Measurements from ENCODE around the gene MRPS6. TPM values are rescaled to one million over a fixed set of nuclear protein-coding genes. Genes with fewer than 3 reads are reported as not detected.

The MRPS6 gene
- total and polyA plus RNA-seq, 2 of the 13 experiments (the other 11 are each of a cell fraction or from before 2014, with no cell fraction given) = 14.2 to 26.9 TPM

DNA sequence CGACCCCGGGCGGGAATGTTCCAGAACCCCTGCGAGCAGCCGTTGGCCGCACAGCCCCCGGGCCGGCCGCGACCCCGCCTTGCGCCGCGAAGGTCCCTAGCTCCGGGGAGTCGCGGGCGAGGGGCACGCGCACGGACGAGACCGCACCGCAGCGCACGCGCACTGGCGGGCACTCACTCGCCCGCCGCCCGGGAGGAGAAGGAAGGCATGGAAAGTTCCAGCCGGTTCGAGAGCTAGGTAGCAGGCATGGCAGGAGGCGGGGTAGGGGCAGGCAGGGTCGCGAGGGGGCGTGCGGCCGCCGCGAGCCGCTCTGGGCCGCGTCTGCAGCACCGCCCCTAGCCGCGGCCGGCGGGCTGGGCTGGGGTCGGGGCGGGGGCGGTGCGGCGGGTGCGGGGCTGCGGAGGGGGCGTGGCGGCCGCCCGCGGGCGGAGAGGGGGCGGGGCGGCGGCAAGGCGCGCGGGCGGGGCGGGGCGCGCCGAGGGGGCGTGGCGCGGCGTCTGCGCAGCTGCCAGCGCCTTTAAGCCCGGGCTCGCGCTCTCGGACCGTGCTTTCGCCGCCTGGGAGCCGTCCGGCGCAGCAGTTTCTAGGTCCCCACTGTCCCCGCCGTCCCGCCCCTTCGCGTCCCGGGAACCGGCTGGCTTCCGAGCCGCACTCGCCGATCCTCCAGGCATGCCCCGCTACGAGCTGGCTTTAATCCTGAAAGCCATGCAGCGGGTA is at the start of gene MRPS6, which contains the start of gene SLC5A3 (continued):
- TF ChIP-seq MEIS1 (CRISPR knock-in tag; IDR thresholded peaks at IDR 0.05; ENCODE audit: borderline replicate concordance) (no peak), GLI4 (CRISPR knock-in tag; IDR thresholded peaks at IDR 0.05; ENCODE audit: borderline replicate concordance) (no peak), ZFP36 (IDR thresholded peaks at IDR 0.05; ENCODE audit: borderline replicate concordance, low read depth, low read length, partially characterized antibody) (no peak), SMAD1 (CRISPR knock-in tag; IDR thresholded peaks at IDR 0.05; ENCODE audit: borderline replicate concordance, low read depth) (no peak), NFRKB (IDR thresholded peaks at IDR 0.05) (no peak), FOXP1 (IDR thresholded peaks at IDR 0.05) (no peak), FOXP1 (CRISPR knock-in tag; IDR thresholded peaks at IDR 0.05) (no peak), NONO (IDR thresholded peaks at IDR 0.05) (no peak), NONO (CRISPR knock-in tag; conservative IDR thresholded peaks at IDR 0.05) (0 out of 2 replicates have a peak, but pooled peaks have one; percentile 23), ZNF570 (CRISPR knock-in tag; IDR thresholded peaks at IDR 0.05; ENCODE audit: borderline replicate concordance) (no peak), EEA1 (CRISPR knock-in tag; IDR thresholded peaks at IDR 0.05; ENCODE audit: borderline replicate concordance) (no peak), ZNF879 (CRISPR knock-in tag; IDR thresholded peaks at IDR 0.05) (peak; percentile 54; the same call in 1 of the 2 replicates), TBP (CRISPR knock-in tag; IDR thresholded peaks at IDR 0.05) (no peak), JUND (CRISPR knock-in tag; IDR thresholded peaks at IDR 0.05) (no peak), ZNF709 (CRISPR knock-in tag; IDR thresholded peaks at IDR 0.05) (0 out of 2 replicates have a peak, but pooled peaks have one; percentile 49), RBAK (CRISPR knock-in tag; IDR thresholded peaks at IDR 0.05) (no peak), NR3C1 (CRISPR knock-in tag; IDR thresholded peaks at IDR 0.05) (no peak)
- TF ChIP-seq, protein P1, sequence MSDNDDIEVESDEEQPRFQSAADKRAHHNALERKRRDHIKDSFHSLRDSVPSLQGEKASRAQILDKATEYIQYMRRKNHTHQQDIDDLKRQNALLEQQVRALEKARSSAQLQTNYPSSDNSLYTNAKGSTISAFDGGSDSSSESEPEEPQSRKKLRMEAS (IDR thresholded peaks at IDR 0.05) = peak; percentile 62; the same call in 1 of the 2 replicates
- TF ChIP-seq, protein P2, sequence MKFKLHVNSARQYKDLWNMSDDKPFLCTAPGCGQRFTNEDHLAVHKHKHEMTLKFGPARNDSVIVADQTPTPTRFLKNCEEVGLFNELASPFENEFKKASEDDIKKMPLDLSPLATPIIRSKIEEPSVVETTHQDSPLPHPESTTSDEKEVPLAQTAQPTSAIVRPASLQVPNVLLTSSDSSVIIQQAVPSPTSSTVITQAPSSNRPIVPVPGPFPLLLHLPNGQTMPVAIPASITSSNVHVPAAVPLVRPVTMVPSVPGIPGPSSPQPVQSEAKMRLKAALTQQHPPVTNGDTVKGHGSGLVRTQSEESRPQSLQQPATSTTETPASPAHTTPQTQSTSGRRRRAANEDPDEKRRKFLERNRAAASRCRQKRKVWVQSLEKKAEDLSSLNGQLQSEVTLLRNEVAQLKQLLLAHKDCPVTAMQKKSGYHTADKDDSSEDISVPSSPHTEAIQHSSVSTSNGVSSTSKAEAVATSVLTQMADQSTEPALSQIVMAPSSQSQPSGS (CRISPR knock-in tag; IDR thresholded peaks at IDR 0.05) = 0 out of 2 replicates have a peak, but pooled peaks have one; percentile 40
- TF ChIP-seq, protein P3, sequence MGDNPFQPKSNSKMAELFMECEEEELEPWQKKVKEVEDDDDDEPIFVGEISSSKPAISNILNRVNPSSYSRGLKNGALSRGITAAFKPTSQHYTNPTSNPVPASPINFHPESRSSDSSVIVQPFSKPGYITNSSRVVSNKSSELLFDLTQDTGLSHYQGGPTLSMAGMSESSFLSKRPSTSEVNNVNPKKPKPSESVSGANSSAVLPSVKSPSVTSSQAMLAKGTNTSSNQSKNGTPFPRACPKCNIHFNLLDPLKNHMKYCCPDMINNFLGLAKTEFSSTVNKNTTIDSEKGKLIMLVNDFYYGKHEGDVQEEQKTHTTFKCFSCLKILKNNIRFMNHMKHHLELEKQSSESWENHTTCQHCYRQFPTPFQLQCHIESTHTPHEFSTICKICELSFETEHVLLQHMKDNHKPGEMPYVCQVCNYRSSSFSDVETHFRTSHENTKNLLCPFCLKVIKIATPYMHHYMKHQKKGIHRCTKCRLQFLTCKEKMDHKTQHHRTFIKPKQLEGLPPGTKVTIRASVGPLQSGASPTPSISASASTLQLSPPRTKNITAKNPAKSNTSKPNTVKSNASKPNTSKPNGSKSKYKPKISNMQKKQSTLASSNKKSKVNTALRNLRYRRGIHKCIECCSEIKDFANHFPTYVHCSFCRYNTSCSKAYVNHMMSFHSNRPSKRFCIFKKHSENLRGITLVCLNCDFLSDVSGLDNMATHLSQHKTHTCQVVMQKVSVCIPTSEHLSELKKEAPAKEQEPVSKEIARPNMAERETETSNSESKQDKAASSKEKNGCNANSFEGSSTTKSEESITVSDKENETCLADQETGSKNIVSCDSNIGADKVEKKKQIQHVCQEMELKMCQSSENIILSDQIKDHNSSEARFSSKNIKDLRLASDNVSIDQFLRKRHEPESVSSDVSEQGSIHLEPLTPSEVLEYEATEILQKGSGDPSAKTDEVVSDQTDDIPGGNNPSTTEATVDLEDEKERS (CRISPR knock-in tag; IDR thresholded peaks at IDR 0.05) = no peak
- TF ChIP-seq, protein P4, sequence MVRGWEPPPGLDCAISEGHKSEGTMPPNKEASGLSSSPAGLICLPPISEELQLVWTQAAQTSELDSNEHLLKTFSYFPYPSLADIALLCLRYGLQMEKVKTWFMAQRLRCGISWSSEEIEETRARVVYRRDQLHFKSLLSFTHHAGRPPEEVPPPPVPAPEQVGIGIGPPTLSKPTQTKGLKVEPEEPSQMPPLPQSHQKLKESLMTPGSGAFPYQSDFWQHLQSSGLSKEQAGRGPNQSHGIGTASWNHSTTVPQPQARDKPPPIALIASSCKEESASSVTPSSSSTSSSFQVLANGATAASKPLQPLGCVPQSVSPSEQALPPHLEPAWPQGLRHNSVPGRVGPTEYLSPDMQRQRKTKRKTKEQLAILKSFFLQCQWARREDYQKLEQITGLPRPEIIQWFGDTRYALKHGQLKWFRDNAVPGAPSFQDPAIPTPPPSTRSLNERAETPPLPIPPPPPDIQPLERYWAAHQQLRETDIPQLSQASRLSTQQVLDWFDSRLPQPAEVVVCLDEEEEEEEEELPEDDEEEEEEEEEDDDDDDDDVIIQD (CRISPR knock-in tag; IDR thresholded peaks at IDR 0.05; ENCODE audit: low read depth) = no peak
- TF ChIP-seq, protein P5, sequence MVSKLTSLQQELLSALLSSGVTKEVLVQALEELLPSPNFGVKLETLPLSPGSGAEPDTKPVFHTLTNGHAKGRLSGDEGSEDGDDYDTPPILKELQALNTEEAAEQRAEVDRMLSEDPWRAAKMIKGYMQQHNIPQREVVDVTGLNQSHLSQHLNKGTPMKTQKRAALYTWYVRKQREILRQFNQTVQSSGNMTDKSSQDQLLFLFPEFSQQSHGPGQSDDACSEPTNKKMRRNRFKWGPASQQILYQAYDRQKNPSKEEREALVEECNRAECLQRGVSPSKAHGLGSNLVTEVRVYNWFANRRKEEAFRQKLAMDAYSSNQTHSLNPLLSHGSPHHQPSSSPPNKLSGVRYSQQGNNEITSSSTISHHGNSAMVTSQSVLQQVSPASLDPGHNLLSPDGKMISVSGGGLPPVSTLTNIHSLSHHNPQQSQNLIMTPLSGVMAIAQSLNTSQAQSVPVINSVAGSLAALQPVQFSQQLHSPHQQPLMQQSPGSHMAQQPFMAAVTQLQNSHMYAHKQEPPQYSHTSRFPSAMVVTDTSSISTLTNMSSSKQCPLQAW (CRISPR knock-in tag; IDR thresholded peaks at IDR 0.05) = no peak

Measured in HepG2 (cell line).